ENCODE data around the gene LTBP2.

The LTBP2 gene

GRCh38 chr14:74611650-74612349 lies at the start of gene LTBP2:
TSS of gene LTBP2 (minus strand) at chr14:74612237. CDS start at chr14:74611944, 293 bp downstream.
- no peak for DNase-seq

GRCh38 chr14:74660863-74661262 lies 48.8 kb upstream of the LTBP2 start:
- no peak for DNase-seq

GRCh38 chr14:74660167-74660566 lies 48.1 kb upstream of the LTBP2 start:
- no peak for DNase-seq

GRCh38 chr14:74658535-74659131 lies 46.6 kb upstream of the LTBP2 start:
- no peak for DNase-seq

GRCh38 chr14:74656964-74657363 lies 44.9 kb upstream of the LTBP2 start:
- DNase-seq = no peak

GRCh38 chr14:74655599-74656395 lies 43.8 kb upstream of the LTBP2 start:
- no peak for DNase-seq

- DNase-seq = no peak
These were observed 42.9 kb upstream of the LTBP2 start for GRCh38 chr14:74654931-74655330.

GRCh38 chr14:74653386-74654138 lies 41.5 kb upstream of the LTBP2 start:
- no peak for DNase-seq

- DNase-seq = no peak
These were observed 40.5 kb upstream of the LTBP2 start for GRCh38 chr14:74652541-74652940.

- DNase-seq = no peak
These were observed 39.1 kb upstream of the LTBP2 start for GRCh38 chr14:74650927-74651686.

GRCh38 chr14:74649673-74650072 lies 37.6 kb upstream of the LTBP2 start:
- DNase-seq = no peak

- no peak for DNase-seq
These were observed 37.1 kb upstream of the LTBP2 start for GRCh38 chr14:74649167-74649566.

GRCh38 chr14:74648601-74649000 lies 36.6 kb upstream of the LTBP2 start:
- DNase-seq = no peak

GRCh38 chr14:74647678-74648461 lies 35.8 kb upstream of the LTBP2 start:
- peak; percentile 29 for DNase-seq

- no peak for DNase-seq
These were observed 35.1 kb upstream of the LTBP2 start for GRCh38 chr14:74647061-74647677.

- no peak for DNase-seq
These were observed 33.9 kb upstream of the LTBP2 start for GRCh38 chr14:74645756-74646470.

GRCh38 chr14:74645244-74645643 lies 33.2 kb upstream of the LTBP2 start:
- no peak for DNase-seq

- no peak for DNase-seq
These were observed 29.8 kb upstream of the LTBP2 start for GRCh38 chr14:74641601-74642391.

- no peak for DNase-seq
These were observed 26.9 kb upstream of the LTBP2 start for GRCh38 chr14:74638966-74639365.

- DNase-seq = peak; percentile 48
These were observed 26.0 kb upstream of the LTBP2 start for GRCh38 chr14:74638066-74638465.

Data from NCI-H1694 (cell line).